Kidney (tissue), 2 donors: ENCODE measurements around the gene CORIN. TPM values are rescaled to one million over a fixed set of nuclear protein-coding genes. Genes with fewer than 3 reads are reported as not detected.

Source experiments
- microRNA-seq: library from miRNA; unstranded; fragments of <30 nt; microRNA quantifications from one replicate; pipeline ENCODE4 v1.2.0, GENCODE V29; 2020
- polyA plus RNA-seq: library from polyadenylated mRNA; stranded (reverse); fragments of 350-450 nt; fragmentation: Illumina TruSeq; extraction: RNeasy Lipid Tissue Mini Kit (QIAGEN cat#74804); gene quantifications from one replicate; pipeline ENCODE4 v1.2.3, GENCODE V29; 2014; ENCODE audit warnings: low read depth, low replicate concordance; ENCODE audit not compliant: insufficient read depth
- total RNA-seq: library from RNA; stranded (reverse); fragmentation: NEBNext Ultra II Directional; extraction: Animal tissue kit (Norgen Biotek cat#: 25700); gene quantifications from one replicate; pipeline ENCODE4 v1.2.1, GENCODE V29; 2021
- donor health status: DM: yes; HTN: yes; CAD: no.

The CORIN gene
- total and polyA plus RNA-seq, 2 donors from 2014 or later: 0.75 to 2.6 TPM

Small RNA genes within 50 kb of the gene (microRNA-seq; reads per million reads assigned to microRNA genes)
- gene MIR8053: not detected

Other genes starting within 250 kb of the CORIN start
- 16.0 TPM for gene NFXL1, start 76.5 kb upstream of the CORIN start, total RNA-seq
- 5.5 TPM for gene NFXL1, start 76.5 kb upstream of the CORIN start, polyA plus RNA-seq
- gene CNGA1, start 178.6 kb upstream of the CORIN start, total RNA-seq: 3.4 TPM
- 3.7 TPM for gene CNGA1, start 178.6 kb upstream of the CORIN start, polyA plus RNA-seq
- gene NIPAL1, start 178.7 kb upstream of the CORIN start, total RNA-seq: 6.9 TPM
- 1.4 TPM for gene NIPAL1, start 178.7 kb upstream of the CORIN start, polyA plus RNA-seq